ENCODE measurements around the gene LRRC4C. TPM values are rescaled to one million over a fixed set of nuclear protein-coding genes. Genes with fewer than 3 reads are reported as not detected.

Gene LRRC4C
- total and polyA plus RNA-seq, 2 experiments from 2014 or later: not detected

DNA sequence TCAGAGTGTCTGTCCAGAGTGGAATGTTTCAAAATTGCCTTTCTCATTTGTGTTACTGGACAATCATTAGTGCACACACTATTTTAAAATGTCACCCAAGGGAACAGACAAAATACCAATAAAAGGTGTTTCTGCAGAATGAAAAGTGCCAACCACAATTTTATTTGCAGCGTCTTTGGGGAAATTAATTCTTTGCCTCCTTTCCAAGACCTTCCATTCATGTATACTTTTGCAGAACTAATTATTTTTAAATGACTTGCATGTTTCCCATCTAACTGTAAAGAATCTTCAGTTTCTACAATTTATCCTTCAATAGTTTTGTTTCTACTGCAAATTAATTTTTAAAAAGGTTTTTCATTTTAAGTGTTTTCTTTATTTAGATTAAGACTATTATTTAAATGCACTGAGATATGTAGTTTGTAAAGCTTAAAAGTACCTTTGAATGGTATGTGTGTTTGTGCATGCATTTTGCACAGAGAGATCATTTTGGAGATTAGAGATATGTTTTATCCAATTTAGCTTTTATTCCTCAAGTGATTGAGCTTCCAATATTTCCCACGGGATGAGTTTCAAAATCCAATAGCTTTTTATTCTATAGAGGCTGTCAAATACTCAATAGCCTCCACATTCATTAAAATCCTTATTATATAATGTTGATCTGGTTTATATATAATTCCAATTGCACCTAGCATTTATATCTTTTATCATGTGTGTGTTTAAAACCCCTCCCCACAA, 1235.7 kb downstream of the LRRC4C start:
- no peaks in the 10 kb centered on the region for H3K4me1 ChIP-seq (ENCODE audit: insufficient read depth)
- DNase-seq: no peak

GRCh38 chr11:40219401-40219800, 1240.1 kb downstream of the LRRC4C start:
- Histone ChIP-seq H3K27me3 (replicated peaks; ENCODE audit: insufficient read depth) (no peaks in the 10 kb centered on the region), H3F3A (ENCODE audit: insufficient read depth) (no peaks in the 10 kb centered on the region), H2AFZ (no peak overlapping the region), H3K9ac (no peak overlapping the region), H3K4me2 (ENCODE audit: unreplicated experiment) (no peak overlapping the region), H3K9me2 (ENCODE audit: insufficient read depth) (no peaks in the 10 kb centered on the region), H3K36me3 (ENCODE audit: low read depth) (no peaks in the 10 kb centered on the region), H3K79me2 (ENCODE audit: insufficient read depth) (no peaks in the 10 kb centered on the region), H3K4me3 (no peak overlapping the region), H3K27ac (no peak overlapping the region), H3K9me3 (ENCODE audit: low read depth) (no peaks in the 10 kb centered on the region), H3K4me1 (ENCODE audit: insufficient read depth) (no peaks in the 10 kb centered on the region), H4K20me1 (ENCODE audit: insufficient read depth) (no peaks in the 10 kb centered on the region)
- no peak for TF ChIP-seq EZH2 (IDR thresholded peaks at IDR 0.05; ENCODE audit: insufficient read depth, poor library complexity, severe bottlenecking)
- no peak for TF ChIP-seq EZH2phosphoT487 (IDR thresholded peaks at IDR 0.05; ENCODE audit: insufficient read depth, low read depth)
- in situ Hi-C loops (cut with MboI): no loop called here
- 3 to 5% methylated on average over 3 of the region's 3 CpGs for WGBS, 2 experiments (ENCODE audit: low coverage in 1 of 2, low lambda C conversion rate in 2 of 2, missing lambda C conversion rate in 2 of 2)
- DNase-seq: no peak

More for the DNA sequence above, 1235.7 kb downstream of the LRRC4C start:
- H3K36me3 ChIP-seq (ENCODE audit: low read depth): no peaks in the 10 kb centered on the region
- H3K79me2 ChIP-seq (ENCODE audit: insufficient read depth): no peaks in the 10 kb centered on the region
- no peak overlapping the region for H2AFZ ChIP-seq
- H4K20me1 ChIP-seq (ENCODE audit: insufficient read depth): no peaks in the 10 kb centered on the region
- H3K9ac ChIP-seq: no peak overlapping the region
- H3K27me3 ChIP-seq (replicated peaks; ENCODE audit: insufficient read depth): no peaks in the 10 kb centered on the region
- no peaks in the 10 kb centered on the region for H3K9me2 ChIP-seq (ENCODE audit: insufficient read depth)
- no peak overlapping the region for H3K4me2 ChIP-seq (ENCODE audit: unreplicated experiment)
- no peaks in the 10 kb centered on the region for H3F3A ChIP-seq (ENCODE audit: insufficient read depth)
- H3K9me3 ChIP-seq (ENCODE audit: low read depth): no peaks in the 10 kb centered on the region
- TF ChIP-seq EZH2 (IDR thresholded peaks at IDR 0.05; ENCODE audit: insufficient read depth, poor library complexity, severe bottlenecking) (no peak), EZH2phosphoT487 (IDR thresholded peaks at IDR 0.05; ENCODE audit: insufficient read depth, low read depth) (no peak)
- 19 to 22% methylated on average over 2 of the region's 2 CpGs for WGBS, 2 experiments (ENCODE audit: low coverage in 1 of 2, low lambda C conversion rate in 2 of 2, missing lambda C conversion rate in 2 of 2)
- H3K4me3 ChIP-seq: no peak overlapping the region
- in situ Hi-C loops (cut with MboI): no loop called here
- H3K27ac ChIP-seq: no peak overlapping the region

DNA sequence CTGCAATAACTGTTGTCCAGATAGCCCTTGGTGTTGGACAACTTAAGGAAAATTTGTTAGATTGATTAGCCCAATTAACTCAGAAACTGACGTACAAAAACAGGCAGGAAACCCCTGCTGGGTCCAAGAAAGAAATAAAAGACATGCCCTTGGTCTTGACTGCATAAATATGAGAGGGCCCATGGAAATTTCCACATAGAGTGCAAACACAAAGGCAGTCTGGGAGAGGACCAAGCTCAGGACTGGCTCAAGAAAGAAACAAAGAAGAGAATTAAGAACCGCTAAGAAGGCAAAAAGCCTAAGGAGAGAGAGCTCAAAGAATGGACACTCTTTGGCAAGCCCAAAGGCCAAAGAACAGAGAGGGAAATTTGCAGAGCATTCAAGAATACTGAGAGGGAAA, 1243.9 kb downstream of the LRRC4C start:
- Histone ChIP-seq H4K20me1 (ENCODE audit: insufficient read depth) (no peaks in the 10 kb centered on the region), H3K4me2 (ENCODE audit: unreplicated experiment) (no peak overlapping the region), H3K9ac (no peak overlapping the region), H3K27ac (no peak overlapping the region), H3K9me3 (ENCODE audit: low read depth) (no peaks in the 10 kb centered on the region), H3K4me1 (ENCODE audit: insufficient read depth) (no peaks in the 10 kb centered on the region), H3K36me3 (ENCODE audit: low read depth) (no peaks in the 10 kb centered on the region), H3F3A (ENCODE audit: insufficient read depth) (no peaks in the 10 kb centered on the region), H3K4me3 (no peak overlapping the region), H2AFZ (no peak overlapping the region), H3K9me2 (ENCODE audit: insufficient read depth) (no peaks in the 10 kb centered on the region), H3K27me3 (replicated peaks; ENCODE audit: insufficient read depth) (no peaks in the 10 kb centered on the region), H3K79me2 (ENCODE audit: insufficient read depth) (no peaks in the 10 kb centered on the region)
- in situ Hi-C loops (cut with MboI): no loop called here
- no peak for TF ChIP-seq EZH2 (IDR thresholded peaks at IDR 0.05; ENCODE audit: insufficient read depth, poor library complexity, severe bottlenecking)
- no peak for TF ChIP-seq EZH2phosphoT487 (IDR thresholded peaks at IDR 0.05; ENCODE audit: insufficient read depth, low read depth)
- DNase-seq: no peak
- 21 to 29% methylated on average over 2 of the region's 2 CpGs for WGBS, 2 experiments (ENCODE audit: low coverage in 1 of 2, low lambda C conversion rate in 2 of 2, missing lambda C conversion rate in 2 of 2)

- in situ Hi-C loops (cut with MboI): no loop called here
- no peaks in the 10 kb centered on the region for H3K4me1 ChIP-seq (ENCODE audit: insufficient read depth)
- H3K4me2 ChIP-seq (ENCODE audit: unreplicated experiment): no peak overlapping the region
- no peak overlapping the region for H3K9ac ChIP-seq
- H2AFZ ChIP-seq: no peak overlapping the region
- no peak for DNase-seq
- H3K4me3 ChIP-seq: no peak overlapping the region
- no peaks in the 10 kb centered on the region for H3K36me3 ChIP-seq (ENCODE audit: low read depth)
- H4K20me1 ChIP-seq (ENCODE audit: insufficient read depth): no peaks in the 10 kb centered on the region
- H3K27ac ChIP-seq: no peak overlapping the region
- H3F3A ChIP-seq (ENCODE audit: insufficient read depth): no peaks in the 10 kb centered on the region
- no peaks in the 10 kb centered on the region for H3K9me2 ChIP-seq (ENCODE audit: insufficient read depth)
- H3K27me3 ChIP-seq (replicated peaks; ENCODE audit: insufficient read depth): no peaks in the 10 kb centered on the region
- no peaks in the 10 kb centered on the region for H3K79me2 ChIP-seq (ENCODE audit: insufficient read depth)
- H3K9me3 ChIP-seq (ENCODE audit: low read depth): no peaks in the 10 kb centered on the region
- TF ChIP-seq EZH2phosphoT487 (IDR thresholded peaks at IDR 0.05; ENCODE audit: insufficient read depth, low read depth): no peak
- TF ChIP-seq EZH2 (IDR thresholded peaks at IDR 0.05; ENCODE audit: insufficient read depth, poor library complexity, severe bottlenecking): no peak
Observed at GRCh38 chr11:40207416-40207815, 1252.0 kb downstream of the LRRC4C start.
